GM23338 (cell line): ENCODE measurements around the gene ZNF670. TPM values are rescaled to one million over a fixed set of nuclear protein-coding genes. Genes with fewer than 3 reads are reported as not detected.
A peak's percentile ranks its signal among the peaks of the same experiment; 100 is the strongest.

ENCODE experiments used
- ATAC-seq: fragments of 200-7000 bp; cut with Tn5 transposase; 3 replicates; pipeline ENCODE4 v1.9.1; 2020
- DNase-seq: peaks from one replicate; pipeline ENCODE4 v3.0.0-alpha.2; 2015; ENCODE audit warnings: low spot score
- H2AFZ ChIP-seq: fragments of 200-600 bp; sonication (generic); 2 replicates; pipeline ENCODE4 v1.8.0; 2016; ENCODE audit warnings: antibody characterized with exemption, mild to moderate bottlenecking, moderate library complexity
- H3F3A ChIP-seq: fragments of 200-600 bp; sonication (generic); replicated peaks from 2 replicates; pipeline ENCODE4 v1.8.0; 2017; ENCODE audit warnings: antibody characterized with exemption, mixed run types, low read depth
- H3K27ac ChIP-seq: fragments of 200-600 bp; sonication (generic); 2 replicates; pipeline ENCODE4 v1.6.1; 2016; ENCODE audit warnings: low read depth
- H3K27me3 ChIP-seq: fragments of 200-600 bp; sonication (generic); 2 replicates; pipeline ENCODE4 v1.8.0; 2016; ENCODE audit warnings: mild to moderate bottlenecking, mixed run types, moderate library complexity; ENCODE audit not compliant: insufficient read depth
- H3K36me3 ChIP-seq: fragments of 200-600 bp; sonication (generic); 2 replicates; pipeline ENCODE4 v1.8.0; 2016; ENCODE audit warnings: mild to moderate bottlenecking; ENCODE audit not compliant: insufficient read depth
- H3K4me1 ChIP-seq: fragments of 200-600 bp; sonication (generic); 2 replicates; pipeline ENCODE4 v1.8.0; 2016; ENCODE audit warnings: mild to moderate bottlenecking, moderate library complexity; ENCODE audit not compliant: insufficient read depth
- H3K4me2 ChIP-seq: fragments of 200-600 bp; sonication (generic); 2 replicates; pipeline ENCODE4 v1.7.1; 2017; ENCODE audit warnings: mixed run types
- H3K4me3 ChIP-seq: fragments of 200-600 bp; sonication (generic); 2 replicates; pipeline ENCODE4 v1.6.1; 2016; ENCODE audit warnings: mixed run types
- H3K79me2 ChIP-seq: fragments of 200-600 bp; sonication (generic); replicated peaks from 2 replicates; pipeline ENCODE4 v1.8.0; 2017; ENCODE audit warnings: mild to moderate bottlenecking; ENCODE audit not compliant: insufficient read depth
- H3K9me2 ChIP-seq: fragments of 200-600 bp; sonication (generic); 2 replicates; pipeline ENCODE4 v1.8.0; 2017; ENCODE audit not compliant: insufficient read depth
- H4K20me1 ChIP-seq: fragments of 200-600 bp; sonication (generic); replicated peaks from 2 replicates; pipeline ENCODE4 v1.8.0; 2017; ENCODE audit warnings: mild to moderate bottlenecking; ENCODE audit not compliant: insufficient read depth
- H3K27ac Mint-ChIP-seq: 2 replicates; pipeline ENCODE4 v1.8.0; 2020; ENCODE audit warnings: inconsistent platforms, mild to moderate bottlenecking, moderate library complexity, mixed read lengths
- H3K27me3 Mint-ChIP-seq: 3 replicates; pipeline ENCODE4 v1.8.0; 2022; ENCODE audit warnings: low read depth, mild to moderate bottlenecking, moderate library complexity, mixed read lengths, inconsistent platforms; ENCODE audit not compliant: insufficient read depth, poor library complexity
- H3K36me3 Mint-ChIP-seq: 3 replicates; pipeline ENCODE4 v1.8.0; 2021; ENCODE audit warnings: low read depth, mild to moderate bottlenecking, inconsistent platforms, moderate library complexity, mixed read lengths
- H3K4me1 Mint-ChIP-seq: 3 replicates; pipeline ENCODE4 v1.8.0; 2020; ENCODE audit warnings: mild to moderate bottlenecking, inconsistent platforms, mixed read lengths
- H3K4me3 Mint-ChIP-seq: 3 replicates; pipeline ENCODE4 v1.8.0; 2021; ENCODE audit warnings: moderate library complexity, mild to moderate bottlenecking, inconsistent platforms, mixed read lengths
- H3K9me3 Mint-ChIP-seq: 3 replicates; pipeline ENCODE4 v1.8.0; 2020; ENCODE audit warnings: moderate library complexity, mild to moderate bottlenecking, inconsistent platforms, mixed read lengths
- CREB1 ChIP-seq: fragments of 250-450 bp; sonication (Bioruptor Pico); IDR thresholded peaks from 2 replicates; pipeline ENCODE4 v1.5.0; 2020; ENCODE audit warnings: low read depth, mild to moderate bottlenecking, moderate library complexity
- CTCF ChIP-seq, 2 experiments: fragments of 200-600 bp in 1 of 2; sonication (generic) in 1 of 2; conservative IDR thresholded peaks; 2 replicates each; pipeline versions ENCODE4 v1.5.1 to v1.6.1; 2016 to 2017; ENCODE audit warnings: antibody characterized with exemption in 2 of 2, low read depth in 2 of 2, mild to moderate bottlenecking in 2 of 2, moderate library complexity in 1 of 2
- ETS1 ChIP-seq: IDR thresholded peaks from 2 replicates; pipeline ENCODE4 v1.6.1; 2016; ENCODE audit warnings: antibody characterized with exemption
- EZH2 ChIP-seq: fragments of 200-600 bp; sonication (generic); IDR thresholded peaks from one replicate; pipeline ENCODE4 v1.8.0; 2017; ENCODE audit warnings: antibody characterized with exemption, mild to moderate bottlenecking, low read depth; ENCODE audit not compliant: unreplicated experiment
- EZH2phosphoT487 ChIP-seq: fragments of 200-600 bp; sonication (generic); IDR thresholded peaks from one replicate; pipeline ENCODE4 v1.8.1; 2018; ENCODE audit warnings: antibody characterized with exemption; ENCODE audit not compliant: unreplicated experiment
- JUNB ChIP-seq: IDR thresholded peaks from one replicate; pipeline ENCODE4 v1.6.1; 2016; ENCODE audit warnings: antibody characterized with exemption; ENCODE audit not compliant: unreplicated experiment
- NANOG ChIP-seq: IDR thresholded peaks from 2 replicates; pipeline ENCODE4 v1.6.1; 2016; ENCODE audit warnings: antibody characterized with exemption, borderline replicate concordance
- POLR2AphosphoS5 ChIP-seq: IDR thresholded peaks from 2 replicates; pipeline ENCODE4 v1.6.1; 2016; ENCODE audit warnings: antibody characterized with exemption, low read depth
- REST ChIP-seq: IDR thresholded peaks from one replicate; pipeline ENCODE4 v1.6.1; 2018; ENCODE audit warnings: antibody characterized with exemption; ENCODE audit not compliant: unreplicated experiment
- STAT1 ChIP-seq: IDR thresholded peaks from one replicate; pipeline ENCODE4 v1.6.1; 2016; ENCODE audit warnings: antibody characterized with exemption; ENCODE audit not compliant: unreplicated experiment
- ZNF114 ChIP-seq: fragments of 250-450 bp; sonication (Bioruptor Pico); IDR thresholded peaks from 2 replicates; pipeline ENCODE4 v1.5.0; 2020; ENCODE audit warnings: mild to moderate bottlenecking, moderate library complexity
- ZNF331 ChIP-seq: fragments of 250-450 bp; sonication (Bioruptor Pico); IDR thresholded peaks from 2 replicates; pipeline ENCODE4 v1.5.0; 2020; ENCODE audit warnings: low read depth, mild to moderate bottlenecking, moderate library complexity
- polyA plus RNA-seq: library from polyadenylated mRNA; unstranded; fragments of >200 nt; fragmentation: Nextera tagmentation; extraction: Ambion mirVana; gene quantifications from 2 replicates; pipeline ENCODE4 v1.2.1, GENCODE V29; 2016
- total RNA-seq: library from RNA; depleted of rRNA; stranded (reverse); fragments of >200 nt; shearing (Covaris generic); gene quantifications from 2 replicates; pipeline ENCODE4 v1.2.3, GENCODE V29; 2014
- TF ChIP-seq, protein P1 (sequence below): fragments of 250-450 bp; sonication (Bioruptor Pico); IDR thresholded peaks from 2 replicates; pipeline ENCODE4 v1.5.0; 2020; ENCODE audit warnings: mild to moderate bottlenecking, moderate library complexity

The ZNF670 gene
- total and polyA plus RNA-seq, 2 experiments from 2014 or later = 8.0 to 19.3 TPM

- Mint-ChIP-seq H3K4me3 (no peak overlapping the region), H3K4me1 (no peaks in the 10 kb centered on the region), H3K36me3 (peaks cover 97% of the 10 kb centered on the region), H3K27me3 (peaks cover 7% of the 10 kb centered on the region), H3K27ac (no peak overlapping the region), H3K9me3 (peaks cover 100% of the 10 kb centered on the region)
- Histone ChIP-seq H3K27me3 (no peaks in the 10 kb centered on the region), H3F3A (no peaks in the 10 kb centered on the region), H3K4me3 (no peak overlapping the region), H3K27ac (no peak overlapping the region), H3K4me1 (no peaks in the 10 kb centered on the region), H3K4me2 (no peak overlapping the region), H2AFZ (no peak overlapping the region), H3K9me2 (peaks cover 4% of the 10 kb centered on the region; the same call in 1 of the 2 replicates), H3K79me2 (peaks cover 65% of the 10 kb centered on the region), H3K36me3 (peaks cover 22% of the 10 kb centered on the region), H4K20me1 (no peaks in the 10 kb centered on the region)
- peak; percentile 3 for DNase-seq
- TF ChIP-seq EZH2phosphoT487 (no peak), JUNB (no peak), NANOG (no peak), CTCF (conservative IDR thresholded peaks at IDR 0.05; ENCODE audit: low read depth in 2 of 2) (no peak), EZH2 (no peak), REST (no peak), POLR2AphosphoS5 (no peak), CREB1 (CRISPR knock-in tag) (no peak), ZNF331 (CRISPR knock-in tag) (no peak), ZNF114 (CRISPR knock-in tag) (no peak), STAT1 (no peak), ETS1 (no peak)
- TF ChIP-seq, protein P1, sequence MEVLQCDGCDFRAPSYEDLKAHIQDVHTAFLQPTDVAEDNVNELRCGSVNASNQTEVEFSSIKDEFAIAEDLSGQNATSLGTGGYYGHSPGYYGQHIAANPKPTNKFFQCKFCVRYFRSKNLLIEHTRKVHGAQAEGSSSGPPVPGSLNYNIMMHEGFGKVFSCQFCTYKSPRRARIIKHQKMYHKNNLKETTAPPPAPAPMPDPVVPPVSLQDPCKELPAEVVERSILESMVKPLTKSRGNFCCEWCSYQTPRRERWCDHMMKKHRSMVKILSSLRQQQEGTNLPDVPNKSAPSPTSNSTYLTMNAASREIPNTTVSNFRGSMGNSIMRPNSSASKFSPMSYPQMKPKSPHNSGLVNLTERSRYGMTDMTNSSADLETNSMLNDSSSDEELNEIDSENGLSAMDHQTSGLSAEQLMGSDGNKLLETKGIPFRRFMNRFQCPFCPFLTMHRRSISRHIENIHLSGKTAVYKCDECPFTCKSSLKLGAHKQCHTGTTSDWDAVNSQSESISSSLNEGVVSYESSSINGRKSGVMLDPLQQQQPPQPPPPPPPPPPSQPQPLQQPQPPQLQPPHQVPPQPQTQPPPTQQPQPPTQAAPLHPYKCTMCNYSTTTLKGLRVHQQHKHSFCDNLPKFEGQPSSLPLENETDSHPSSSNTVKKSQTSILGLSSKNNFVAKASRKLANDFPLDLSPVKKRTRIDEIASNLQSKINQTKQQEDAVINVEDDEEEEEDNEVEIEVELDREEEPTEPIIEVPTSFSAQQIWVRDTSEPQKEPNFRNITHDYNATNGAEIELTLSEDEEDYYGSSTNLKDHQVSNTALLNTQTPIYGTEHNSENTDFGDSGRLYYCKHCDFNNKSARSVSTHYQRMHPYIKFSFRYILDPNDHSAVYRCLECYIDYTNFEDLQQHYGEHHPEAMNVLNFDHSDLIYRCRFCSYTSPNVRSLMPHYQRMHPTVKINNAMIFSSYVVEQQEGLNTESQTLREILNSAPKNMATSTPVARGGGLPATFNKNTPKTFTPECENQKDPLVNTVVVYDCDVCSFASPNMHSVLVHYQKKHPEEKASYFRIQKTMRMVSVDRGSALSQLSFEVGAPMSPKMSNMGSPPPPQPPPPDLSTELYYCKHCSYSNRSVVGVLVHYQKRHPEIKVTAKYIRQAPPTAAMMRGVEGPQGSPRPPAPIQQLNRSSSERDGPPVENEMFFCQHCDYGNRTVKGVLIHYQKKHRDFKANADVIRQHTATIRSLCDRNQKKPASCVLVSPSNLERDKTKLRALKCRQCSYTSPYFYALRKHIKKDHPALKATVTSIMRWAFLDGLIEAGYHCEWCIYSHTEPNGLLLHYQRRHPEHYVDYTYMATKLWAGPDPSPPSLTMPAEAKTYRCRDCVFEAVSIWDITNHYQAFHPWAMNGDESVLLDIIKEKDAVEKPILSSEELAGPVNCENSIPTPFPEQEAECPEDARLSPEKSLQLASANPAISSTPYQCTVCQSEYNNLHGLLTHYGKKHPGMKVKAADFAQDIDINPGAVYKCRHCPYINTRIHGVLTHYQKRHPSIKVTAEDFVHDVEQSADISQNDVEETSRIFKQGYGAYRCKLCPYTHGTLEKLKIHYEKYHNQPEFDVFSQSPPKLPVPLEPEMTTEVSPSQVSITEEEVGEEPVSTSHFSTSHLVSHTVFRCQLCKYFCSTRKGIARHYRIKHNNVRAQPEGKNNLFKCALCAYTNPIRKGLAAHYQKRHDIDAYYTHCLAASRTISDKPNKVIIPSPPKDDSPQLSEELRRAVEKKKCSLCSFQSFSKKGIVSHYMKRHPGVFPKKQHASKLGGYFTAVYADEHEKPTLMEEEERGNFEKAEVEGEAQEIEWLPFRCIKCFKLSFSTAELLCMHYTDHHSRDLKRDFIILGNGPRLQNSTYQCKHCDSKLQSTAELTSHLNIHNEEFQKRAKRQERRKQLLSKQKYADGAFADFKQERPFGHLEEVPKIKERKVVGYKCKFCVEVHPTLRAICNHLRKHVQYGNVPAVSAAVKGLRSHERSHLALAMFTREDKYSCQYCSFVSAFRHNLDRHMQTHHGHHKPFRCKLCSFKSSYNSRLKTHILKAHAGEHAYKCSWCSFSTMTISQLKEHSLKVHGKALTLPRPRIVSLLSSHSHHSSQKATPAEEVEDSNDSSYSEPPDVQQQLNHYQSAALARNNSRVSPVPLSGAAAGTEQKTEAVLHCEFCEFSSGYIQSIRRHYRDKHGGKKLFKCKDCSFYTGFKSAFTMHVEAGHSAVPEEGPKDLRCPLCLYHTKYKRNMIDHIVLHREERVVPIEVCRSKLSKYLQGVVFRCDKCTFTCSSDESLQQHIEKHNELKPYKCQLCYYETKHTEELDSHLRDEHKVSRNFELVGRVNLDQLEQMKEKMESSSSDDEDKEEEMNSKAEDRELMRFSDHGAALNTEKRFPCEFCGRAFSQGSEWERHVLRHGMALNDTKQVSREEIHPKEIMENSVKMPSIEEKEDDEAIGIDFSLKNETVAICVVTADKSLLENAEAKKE (CRISPR knock-in tag) = no peak
- ATAC-seq = no peak
These were observed 31.4 kb downstream of the ZNF670 start for GRCh38 chr1:247047260-247047659.
